Bronchial epithelial cell (primary cell): Measurements from ENCODE around the gene ZSCAN5C. TPM values are rescaled to one million over a fixed set of nuclear protein-coding genes. Genes with fewer than 3 reads are reported as not detected.
"Not testable (repeated sequence)": the region's sequence is repeated elsewhere in the genome, so short reads cannot be mapped to it uniquely, and the experiment has no call there.

Experiments
- DNase-seq: peaks from one replicate; pipeline ENCODE4 v3.0.0-alpha.2; 2010; ENCODE audit warnings: low read depth
- FAIRE-seq: peaks from 2 replicates; lab custom pipeline; 2011; peaks lifted over from hg19 to GRCh38; lab: Jason Lieb, UNC
- H3K27me3 ChIP-seq: 2 replicates; pipeline ENCODE4 v1.5.1; 2011; ENCODE audit warnings: low read length; ENCODE audit not compliant: control insufficient read depth, insufficient read depth
- H3K36me3 ChIP-seq: 2 replicates; pipeline ENCODE4 v1.5.1; 2011; ENCODE audit warnings: low read length; ENCODE audit not compliant: control insufficient read depth, insufficient read depth
- H3K4me3 ChIP-seq: 2 replicates; pipeline ENCODE4 v1.5.1; 2011; ENCODE audit warnings: mild to moderate bottlenecking, low read depth, low read length, control low read depth
- CTCF ChIP-seq: IDR thresholded peaks from 2 replicates; pipeline ENCODE4 v1.5.1; 2011; ENCODE audit warnings: mild to moderate bottlenecking, moderate library complexity, low read length, control low read depth, inconsistent platforms; ENCODE audit not compliant: insufficient read depth, severe bottlenecking
- total RNA-seq: library from RNA; depleted of rRNA; stranded (reverse); fragments of >200 nt; gene quantifications from 2 replicates; pipeline ENCODE4 v1.2.1, GENCODE V29; 2014

The ZSCAN5C gene
- total RNA-seq, 1 donor from 2014 or later, result not detected

GRCh38 chr19:56167064-56167578 lies 35.0 kb upstream of the ZSCAN5C start:
- DNase-seq (peak; percentile 7), FAIRE-seq (no peak)
- no peak overlapping the region for H3K4me3 ChIP-seq
- no peak for TF ChIP-seq CTCF
- no peaks in the 10 kb centered on the region for H3K36me3 ChIP-seq
- no peaks in the 10 kb centered on the region for H3K27me3 ChIP-seq

GRCh38 chr19:56170261-56170660 lies 31.8 kb upstream of the ZSCAN5C start:
- H3K36me3 ChIP-seq, result no peaks in the 10 kb centered on the region
- FAIRE-seq, result peak; percentile 83
- TF ChIP-seq CTCF, result no peak
- peak; percentile 97 for DNase-seq
- no peak overlapping the region for H3K4me3 ChIP-seq
- H3K27me3 ChIP-seq, result no peaks in the 10 kb centered on the region

- no peak for TF ChIP-seq CTCF
- Histone ChIP-seq H3K4me3 (no peak overlapping the region), H3K36me3 (no peaks in the 10 kb centered on the region), H3K27me3 (no peaks in the 10 kb centered on the region)
- FAIRE-seq (no peak), DNase-seq (no peak)
Observed at GRCh38 chr19:56174086-56174485, 28.0 kb upstream of the ZSCAN5C start.

DNA sequence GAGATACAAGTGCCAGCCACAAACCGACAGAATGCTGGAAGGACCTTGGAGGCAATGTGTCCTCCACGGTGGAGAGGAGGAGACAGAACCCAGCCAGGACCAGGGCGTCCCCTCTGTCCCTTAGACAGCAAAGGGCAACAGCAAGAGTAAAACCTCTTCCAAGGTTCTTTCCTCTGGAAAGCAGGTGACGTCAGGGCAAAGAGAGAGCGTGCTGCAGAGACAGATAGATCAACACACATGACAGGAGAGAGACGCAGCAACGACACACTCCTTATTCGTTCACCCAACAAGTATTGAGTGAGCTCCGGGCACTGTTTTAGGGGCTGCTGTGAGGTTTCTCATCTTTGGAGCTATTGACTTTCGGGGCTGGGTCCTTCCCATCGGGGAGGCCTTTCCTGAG lies 27.5 kb upstream of the ZSCAN5C start:
- H3K4me3 ChIP-seq, result no peak overlapping the region
- DNase-seq (no peak), FAIRE-seq (no peak)

DNA sequence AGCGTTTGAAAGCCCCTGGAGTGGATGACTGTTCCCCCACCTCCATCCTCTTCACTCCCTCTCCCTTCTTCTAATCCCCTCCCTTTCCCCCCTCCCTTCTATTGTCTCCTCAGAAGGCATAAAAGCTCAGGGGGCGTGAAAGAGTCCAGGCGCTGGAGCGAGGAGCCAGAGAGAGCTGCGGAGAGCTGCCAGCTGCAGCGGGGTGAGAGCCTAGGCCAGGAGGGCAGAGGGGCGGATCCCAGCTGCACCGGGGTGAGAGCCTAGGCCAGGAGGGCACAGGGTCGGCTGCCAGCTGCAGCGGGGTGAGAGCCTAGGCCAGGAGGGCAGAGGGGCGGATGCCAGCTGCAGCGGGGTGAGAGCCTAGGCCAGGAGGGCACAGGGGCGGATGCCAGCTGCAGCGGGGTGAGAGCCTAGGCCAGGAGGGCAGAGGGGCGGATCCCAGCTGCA lies 26.2 kb upstream of the ZSCAN5C start, which contains the start of gene GALP:
GALP (plus strand) TSS at position 148 of the 447 bp plus-strand sequence. CDS start 1,101 bp downstream, outside the sequence.
- not testable (repeated sequence) for H3K4me3 ChIP-seq, DNase-seq, H3K27me3 ChIP-seq, FAIRE-seq, H3K36me3 ChIP-seq

More for the DNA sequence above, 27.5 kb upstream of the ZSCAN5C start:
- TF ChIP-seq CTCF, result no peak
- no peaks in the 10 kb centered on the region for H3K27me3 ChIP-seq
- no peaks in the 10 kb centered on the region for H3K36me3 ChIP-seq

DNA sequence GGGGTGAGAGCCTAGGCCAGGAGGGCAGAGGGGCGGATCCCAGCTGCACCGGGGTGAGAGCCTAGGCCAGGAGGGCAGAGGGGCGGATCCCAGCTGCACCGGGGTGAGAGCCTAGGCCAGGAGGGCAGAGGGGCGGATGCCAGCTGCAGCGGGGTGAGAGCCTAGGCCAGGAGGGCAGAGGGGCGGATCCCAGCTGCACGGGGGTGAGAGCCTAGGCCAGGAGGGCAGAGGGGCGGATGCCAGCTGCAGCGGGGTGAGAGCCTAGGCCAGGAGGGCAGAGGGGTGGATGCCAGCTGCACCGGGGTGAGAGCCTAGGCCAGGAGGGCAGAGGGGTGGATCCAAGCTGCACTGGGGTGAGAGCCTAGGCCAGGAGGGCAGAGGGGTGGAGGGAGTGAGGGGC lies 25.8 kb upstream of the ZSCAN5C start:
- not testable (repeated sequence) for H3K4me3 ChIP-seq, H3K36me3 ChIP-seq, FAIRE-seq, DNase-seq, H3K27me3 ChIP-seq

DNA sequence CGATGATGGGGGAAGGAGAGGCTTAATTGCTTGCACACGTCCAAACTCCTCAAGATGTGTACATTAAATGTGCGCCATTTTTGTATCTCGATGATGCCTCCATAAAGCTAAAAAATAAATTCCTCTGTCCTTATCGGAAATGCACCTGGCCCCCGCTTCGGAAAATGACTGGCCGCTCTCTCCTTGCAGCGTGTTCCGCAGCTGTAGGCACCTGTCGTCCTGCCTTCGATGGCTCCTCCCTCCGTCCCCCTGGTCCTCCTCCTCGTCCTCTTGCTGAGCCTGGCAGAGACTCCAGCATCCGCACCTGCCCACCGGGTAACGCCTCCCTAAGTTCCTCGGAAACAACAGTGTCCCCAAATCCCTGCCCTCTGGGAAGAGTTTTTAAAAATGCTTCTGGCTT lies 25.2 kb upstream of the ZSCAN5C start:
- FAIRE-seq (no peak), DNase-seq (no peak)
- TF ChIP-seq CTCF, result no peak
- Histone ChIP-seq H3K27me3 (no peaks in the 10 kb centered on the region), H3K36me3 (no peaks in the 10 kb centered on the region), H3K4me3 (no peak overlapping the region)
